ENCODE measurements around the gene GLYR1. TPM values are rescaled to one million over a fixed set of nuclear protein-coding genes. Genes with fewer than 3 reads are reported as not detected.

Gene GLYR1
- total and polyA plus RNA-seq, 9 of the 15 experiments (the other 6 are each of a cell fraction or from before 2014, with no cell fraction given) = 6.7 to 99.2 (median 60.2) TPM

DNA sequence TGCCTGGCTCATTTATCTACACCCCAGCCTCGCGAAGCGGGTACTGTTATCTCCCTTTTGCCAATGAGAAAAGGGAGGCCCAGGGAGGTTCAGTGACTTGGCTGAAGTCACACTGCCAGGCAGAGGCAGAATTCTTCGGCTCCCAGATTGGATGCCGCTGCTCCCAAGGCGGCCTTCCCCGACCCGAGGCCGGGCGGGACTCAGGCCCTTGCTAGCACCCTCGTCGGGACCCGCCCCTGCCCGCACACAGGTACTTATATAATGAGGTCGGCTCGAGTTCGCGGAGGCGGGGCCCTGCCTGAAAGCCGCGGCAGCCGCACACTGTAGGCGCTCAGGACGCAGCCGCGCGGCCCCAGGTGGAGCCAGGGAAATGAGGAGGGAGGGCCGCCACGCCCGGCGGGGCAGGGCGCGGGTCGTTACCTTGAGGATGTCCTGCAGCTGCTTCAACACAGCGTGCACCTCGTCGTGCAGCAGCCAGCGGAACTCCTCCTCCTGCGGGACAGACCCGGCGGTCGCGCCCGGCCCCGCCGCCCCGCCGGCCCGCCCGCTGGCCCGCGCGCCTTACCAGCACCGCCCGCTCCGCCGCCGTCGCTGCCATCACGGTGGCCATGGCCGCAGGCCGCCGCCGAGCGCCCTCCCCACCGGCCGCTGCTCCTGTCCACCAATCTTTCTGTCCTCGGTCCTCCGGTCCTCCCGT is 45.0 kb downstream of the GLYR1 start, which contains the start of gene ROGDI (continued):
- TF ChIP-seq, protein P1, sequence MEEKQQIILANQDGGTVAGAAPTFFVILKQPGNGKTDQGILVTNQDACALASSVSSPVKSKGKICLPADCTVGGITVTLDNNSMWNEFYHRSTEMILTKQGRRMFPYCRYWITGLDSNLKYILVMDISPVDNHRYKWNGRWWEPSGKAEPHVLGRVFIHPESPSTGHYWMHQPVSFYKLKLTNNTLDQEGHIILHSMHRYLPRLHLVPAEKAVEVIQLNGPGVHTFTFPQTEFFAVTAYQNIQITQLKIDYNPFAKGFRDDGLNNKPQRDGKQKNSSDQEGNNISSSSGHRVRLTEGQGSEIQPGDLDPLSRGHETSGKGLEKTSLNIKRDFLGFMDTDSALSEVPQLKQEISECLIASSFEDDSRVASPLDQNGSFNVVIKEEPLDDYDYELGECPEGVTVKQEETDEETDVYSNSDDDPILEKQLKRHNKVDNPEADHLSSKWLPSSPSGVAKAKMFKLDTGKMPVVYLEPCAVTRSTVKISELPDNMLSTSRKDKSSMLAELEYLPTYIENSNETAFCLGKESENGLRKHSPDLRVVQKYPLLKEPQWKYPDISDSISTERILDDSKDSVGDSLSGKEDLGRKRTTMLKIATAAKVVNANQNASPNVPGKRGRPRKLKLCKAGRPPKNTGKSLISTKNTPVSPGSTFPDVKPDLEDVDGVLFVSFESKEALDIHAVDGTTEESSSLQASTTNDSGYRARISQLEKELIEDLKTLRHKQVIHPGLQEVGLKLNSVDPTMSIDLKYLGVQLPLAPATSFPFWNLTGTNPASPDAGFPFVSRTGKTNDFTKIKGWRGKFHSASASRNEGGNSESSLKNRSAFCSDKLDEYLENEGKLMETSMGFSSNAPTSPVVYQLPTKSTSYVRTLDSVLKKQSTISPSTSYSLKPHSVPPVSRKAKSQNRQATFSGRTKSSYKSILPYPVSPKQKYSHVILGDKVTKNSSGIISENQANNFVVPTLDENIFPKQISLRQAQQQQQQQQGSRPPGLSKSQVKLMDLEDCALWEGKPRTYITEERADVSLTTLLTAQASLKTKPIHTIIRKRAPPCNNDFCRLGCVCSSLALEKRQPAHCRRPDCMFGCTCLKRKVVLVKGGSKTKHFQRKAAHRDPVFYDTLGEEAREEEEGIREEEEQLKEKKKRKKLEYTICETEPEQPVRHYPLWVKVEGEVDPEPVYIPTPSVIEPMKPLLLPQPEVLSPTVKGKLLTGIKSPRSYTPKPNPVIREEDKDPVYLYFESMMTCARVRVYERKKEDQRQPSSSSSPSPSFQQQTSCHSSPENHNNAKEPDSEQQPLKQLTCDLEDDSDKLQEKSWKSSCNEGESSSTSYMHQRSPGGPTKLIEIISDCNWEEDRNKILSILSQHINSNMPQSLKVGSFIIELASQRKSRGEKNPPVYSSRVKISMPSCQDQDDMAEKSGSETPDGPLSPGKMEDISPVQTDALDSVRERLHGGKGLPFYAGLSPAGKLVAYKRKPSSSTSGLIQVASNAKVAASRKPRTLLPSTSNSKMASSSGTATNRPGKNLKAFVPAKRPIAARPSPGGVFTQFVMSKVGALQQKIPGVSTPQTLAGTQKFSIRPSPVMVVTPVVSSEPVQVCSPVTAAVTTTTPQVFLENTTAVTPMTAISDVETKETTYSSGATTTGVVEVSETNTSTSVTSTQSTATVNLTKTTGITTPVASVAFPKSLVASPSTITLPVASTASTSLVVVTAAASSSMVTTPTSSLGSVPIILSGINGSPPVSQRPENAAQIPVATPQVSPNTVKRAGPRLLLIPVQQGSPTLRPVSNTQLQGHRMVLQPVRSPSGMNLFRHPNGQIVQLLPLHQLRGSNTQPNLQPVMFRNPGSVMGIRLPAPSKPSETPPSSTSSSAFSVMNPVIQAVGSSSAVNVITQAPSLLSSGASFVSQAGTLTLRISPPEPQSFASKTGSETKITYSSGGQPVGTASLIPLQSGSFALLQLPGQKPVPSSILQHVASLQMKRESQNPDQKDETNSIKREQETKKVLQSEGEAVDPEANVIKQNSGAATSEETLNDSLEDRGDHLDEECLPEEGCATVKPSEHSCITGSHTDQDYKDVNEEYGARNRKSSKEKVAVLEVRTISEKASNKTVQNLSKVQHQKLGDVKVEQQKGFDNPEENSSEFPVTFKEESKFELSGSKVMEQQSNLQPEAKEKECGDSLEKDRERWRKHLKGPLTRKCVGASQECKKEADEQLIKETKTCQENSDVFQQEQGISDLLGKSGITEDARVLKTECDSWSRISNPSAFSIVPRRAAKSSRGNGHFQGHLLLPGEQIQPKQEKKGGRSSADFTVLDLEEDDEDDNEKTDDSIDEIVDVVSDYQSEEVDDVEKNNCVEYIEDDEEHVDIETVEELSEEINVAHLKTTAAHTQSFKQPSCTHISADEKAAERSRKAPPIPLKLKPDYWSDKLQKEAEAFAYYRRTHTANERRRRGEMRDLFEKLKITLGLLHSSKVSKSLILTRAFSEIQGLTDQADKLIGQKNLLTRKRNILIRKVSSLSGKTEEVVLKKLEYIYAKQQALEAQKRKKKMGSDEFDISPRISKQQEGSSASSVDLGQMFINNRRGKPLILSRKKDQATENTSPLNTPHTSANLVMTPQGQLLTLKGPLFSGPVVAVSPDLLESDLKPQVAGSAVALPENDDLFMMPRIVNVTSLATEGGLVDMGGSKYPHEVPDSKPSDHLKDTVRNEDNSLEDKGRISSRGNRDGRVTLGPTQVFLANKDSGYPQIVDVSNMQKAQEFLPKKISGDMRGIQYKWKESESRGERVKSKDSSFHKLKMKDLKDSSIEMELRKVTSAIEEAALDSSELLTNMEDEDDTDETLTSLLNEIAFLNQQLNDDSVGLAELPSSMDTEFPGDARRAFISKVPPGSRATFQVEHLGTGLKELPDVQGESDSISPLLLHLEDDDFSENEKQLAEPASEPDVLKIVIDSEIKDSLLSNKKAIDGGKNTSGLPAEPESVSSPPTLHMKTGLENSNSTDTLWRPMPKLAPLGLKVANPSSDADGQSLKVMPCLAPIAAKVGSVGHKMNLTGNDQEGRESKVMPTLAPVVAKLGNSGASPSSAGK (IDR thresholded peaks at IDR 0.05) = no peak
- TF ChIP-seq, protein P2, sequence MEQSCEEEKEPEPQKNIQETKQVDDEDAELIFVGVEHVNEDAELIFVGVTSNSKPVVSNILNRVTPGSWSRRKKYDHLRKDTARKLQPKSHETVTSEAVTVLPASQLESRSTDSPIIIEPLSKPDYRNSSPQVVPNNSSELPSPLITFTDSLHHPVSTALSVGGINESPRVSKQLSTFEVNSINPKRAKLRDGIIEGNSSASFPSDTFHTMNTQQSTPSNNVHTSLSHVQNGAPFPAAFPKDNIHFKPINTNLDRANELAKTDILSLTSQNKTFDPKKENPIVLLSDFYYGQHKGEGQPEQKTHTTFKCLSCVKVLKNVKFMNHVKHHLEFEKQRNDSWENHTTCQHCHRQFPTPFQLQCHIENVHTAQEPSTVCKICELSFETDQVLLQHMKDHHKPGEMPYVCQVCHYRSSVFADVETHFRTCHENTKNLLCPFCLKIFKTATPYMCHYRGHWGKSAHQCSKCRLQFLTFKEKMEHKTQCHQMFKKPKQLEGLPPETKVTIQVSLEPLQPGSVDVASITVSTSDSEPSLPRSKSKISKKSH (CRISPR knock-in tag; IDR thresholded peaks at IDR 0.05) = no peak
- TF ChIP-seq SMAD4 (CRISPR knock-in tag; conservative IDR thresholded peaks at IDR 0.05) = 0 out of 2 replicates have a peak, but pooled peaks have one; percentile 65
- peak; percentile 58; the same call in 1 of the 2 replicates for TF ChIP-seq ZBTB1 (CRISPR knock-in tag; IDR thresholded peaks at IDR 0.05; ENCODE audit: borderline replicate concordance, low read depth)
- no peak for TF ChIP-seq EP400 (IDR thresholded peaks at IDR 0.05)
- TF ChIP-seq, protein P3, sequence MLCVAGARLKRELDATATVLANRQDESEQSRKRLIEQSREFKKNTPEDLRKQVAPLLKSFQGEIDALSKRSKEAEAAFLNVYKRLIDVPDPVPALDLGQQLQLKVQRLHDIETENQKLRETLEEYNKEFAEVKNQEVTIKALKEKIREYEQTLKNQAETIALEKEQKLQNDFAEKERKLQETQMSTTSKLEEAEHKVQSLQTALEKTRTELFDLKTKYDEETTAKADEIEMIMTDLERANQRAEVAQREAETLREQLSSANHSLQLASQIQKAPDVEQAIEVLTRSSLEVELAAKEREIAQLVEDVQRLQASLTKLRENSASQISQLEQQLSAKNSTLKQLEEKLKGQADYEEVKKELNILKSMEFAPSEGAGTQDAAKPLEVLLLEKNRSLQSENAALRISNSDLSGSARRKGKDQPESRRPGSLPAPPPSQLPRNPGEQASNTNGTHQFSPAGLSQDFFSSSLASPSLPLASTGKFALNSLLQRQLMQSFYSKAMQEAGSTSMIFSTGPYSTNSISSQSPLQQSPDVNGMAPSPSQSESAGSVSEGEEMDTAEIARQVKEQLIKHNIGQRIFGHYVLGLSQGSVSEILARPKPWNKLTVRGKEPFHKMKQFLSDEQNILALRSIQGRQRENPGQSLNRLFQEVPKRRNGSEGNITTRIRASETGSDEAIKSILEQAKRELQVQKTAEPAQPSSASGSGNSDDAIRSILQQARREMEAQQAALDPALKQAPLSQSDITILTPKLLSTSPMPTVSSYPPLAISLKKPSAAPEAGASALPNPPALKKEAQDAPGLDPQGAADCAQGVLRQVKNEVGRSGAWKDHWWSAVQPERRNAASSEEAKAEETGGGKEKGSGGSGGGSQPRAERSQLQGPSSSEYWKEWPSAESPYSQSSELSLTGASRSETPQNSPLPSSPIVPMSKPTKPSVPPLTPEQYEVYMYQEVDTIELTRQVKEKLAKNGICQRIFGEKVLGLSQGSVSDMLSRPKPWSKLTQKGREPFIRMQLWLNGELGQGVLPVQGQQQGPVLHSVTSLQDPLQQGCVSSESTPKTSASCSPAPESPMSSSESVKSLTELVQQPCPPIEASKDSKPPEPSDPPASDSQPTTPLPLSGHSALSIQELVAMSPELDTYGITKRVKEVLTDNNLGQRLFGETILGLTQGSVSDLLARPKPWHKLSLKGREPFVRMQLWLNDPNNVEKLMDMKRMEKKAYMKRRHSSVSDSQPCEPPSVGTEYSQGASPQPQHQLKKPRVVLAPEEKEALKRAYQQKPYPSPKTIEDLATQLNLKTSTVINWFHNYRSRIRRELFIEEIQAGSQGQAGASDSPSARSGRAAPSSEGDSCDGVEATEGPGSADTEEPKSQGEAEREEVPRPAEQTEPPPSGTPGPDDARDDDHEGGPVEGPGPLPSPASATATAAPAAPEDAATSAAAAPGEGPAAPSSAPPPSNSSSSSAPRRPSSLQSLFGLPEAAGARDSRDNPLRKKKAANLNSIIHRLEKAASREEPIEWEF (CRISPR knock-in tag; IDR thresholded peaks at IDR 0.05) = no peak

Data from K562 (cell line).